VCaP (cell line): ENCODE data around the gene NPDC1.

Experiments
- H3K27ac ChIP-seq: fragments of 450-650 bp; 2 replicates; pipeline ENCODE4 v1.5.1; 2017
- TF ChIP-seq, protein P1 (sequence below): fragments of 450-650 bp; conservative IDR thresholded peaks from 2 replicates; pipeline ENCODE4 v1.5.1; 2017; ENCODE audit warnings: mild to moderate bottlenecking, moderate library complexity

The NPDC1 gene

DNA sequence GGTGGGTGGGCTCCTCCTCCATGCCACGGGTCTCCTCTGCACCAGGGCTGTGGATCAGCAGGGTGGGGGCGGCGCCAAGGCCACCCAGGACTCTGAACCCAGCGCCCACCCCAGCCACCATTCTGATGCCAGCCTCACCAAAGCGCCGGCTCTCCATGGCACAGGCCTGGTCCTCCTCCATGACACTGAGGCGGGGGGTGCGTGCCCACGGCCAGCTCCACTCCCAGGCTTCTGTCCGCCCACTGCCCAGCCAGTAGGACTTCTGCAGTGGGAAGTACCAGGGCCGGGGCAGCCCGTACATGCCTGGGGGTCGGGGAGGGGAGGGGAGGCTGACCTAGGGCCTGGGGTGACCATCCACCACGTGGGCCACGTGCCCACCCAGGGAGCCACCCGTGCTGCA lies 29.5 kb downstream of the NPDC1 start:
- TF ChIP-seq, protein P1, sequence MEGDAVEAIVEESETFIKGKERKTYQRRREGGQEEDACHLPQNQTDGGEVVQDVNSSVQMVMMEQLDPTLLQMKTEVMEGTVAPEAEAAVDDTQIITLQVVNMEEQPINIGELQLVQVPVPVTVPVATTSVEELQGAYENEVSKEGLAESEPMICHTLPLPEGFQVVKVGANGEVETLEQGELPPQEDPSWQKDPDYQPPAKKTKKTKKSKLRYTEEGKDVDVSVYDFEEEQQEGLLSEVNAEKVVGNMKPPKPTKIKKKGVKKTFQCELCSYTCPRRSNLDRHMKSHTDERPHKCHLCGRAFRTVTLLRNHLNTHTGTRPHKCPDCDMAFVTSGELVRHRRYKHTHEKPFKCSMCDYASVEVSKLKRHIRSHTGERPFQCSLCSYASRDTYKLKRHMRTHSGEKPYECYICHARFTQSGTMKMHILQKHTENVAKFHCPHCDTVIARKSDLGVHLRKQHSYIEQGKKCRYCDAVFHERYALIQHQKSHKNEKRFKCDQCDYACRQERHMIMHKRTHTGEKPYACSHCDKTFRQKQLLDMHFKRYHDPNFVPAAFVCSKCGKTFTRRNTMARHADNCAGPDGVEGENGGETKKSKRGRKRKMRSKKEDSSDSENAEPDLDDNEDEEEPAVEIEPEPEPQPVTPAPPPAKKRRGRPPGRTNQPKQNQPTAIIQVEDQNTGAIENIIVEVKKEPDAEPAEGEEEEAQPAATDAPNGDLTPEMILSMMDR = no peak
- no peak overlapping the region for H3K27ac ChIP-seq

DNA sequence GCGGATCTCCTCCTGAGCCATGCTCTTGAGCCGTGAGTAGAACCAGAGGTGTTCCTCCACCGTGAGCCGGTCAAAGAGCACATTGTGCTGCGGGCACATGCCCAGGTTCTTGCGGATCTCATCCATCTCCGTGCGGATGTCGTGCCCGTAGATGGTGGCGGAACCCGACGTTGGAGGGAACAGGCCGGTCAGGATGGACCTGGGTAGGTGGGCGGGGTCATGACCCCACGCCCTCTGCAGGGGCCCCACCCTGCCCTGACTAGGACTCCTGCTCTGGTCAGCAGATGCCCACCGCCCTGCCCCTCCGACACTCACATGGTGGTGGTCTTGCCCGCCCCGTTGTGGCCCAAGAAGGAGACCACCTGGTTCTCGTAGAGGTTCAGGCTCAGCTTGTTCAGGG lies 30.0 kb downstream of the NPDC1 start:
- TF ChIP-seq, protein P1 = no peak
- H3K27ac ChIP-seq = no peak overlapping the region

DNA sequence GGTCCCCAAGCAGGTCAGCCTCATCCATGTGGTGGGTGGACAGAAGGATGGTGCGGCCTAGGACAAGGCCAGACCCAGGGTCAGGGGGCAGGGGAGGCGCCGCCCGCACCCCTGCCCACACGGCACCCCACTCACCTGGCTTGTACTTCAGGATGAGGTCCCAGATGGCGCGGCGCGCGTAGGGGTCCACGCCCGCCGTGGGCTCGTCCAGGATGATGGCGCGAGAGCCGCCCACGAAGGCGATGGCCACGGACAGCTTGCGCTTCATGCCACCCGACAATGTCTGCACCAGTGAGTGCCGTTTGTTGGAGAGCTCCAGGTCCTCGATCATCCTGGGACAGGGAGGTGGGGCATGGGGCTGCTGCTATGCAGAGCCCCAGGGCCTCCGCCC lies 30.4 kb downstream of the NPDC1 start:
- H3K27ac ChIP-seq = no peak overlapping the region
- TF ChIP-seq, protein P1 = no peak

DNA sequence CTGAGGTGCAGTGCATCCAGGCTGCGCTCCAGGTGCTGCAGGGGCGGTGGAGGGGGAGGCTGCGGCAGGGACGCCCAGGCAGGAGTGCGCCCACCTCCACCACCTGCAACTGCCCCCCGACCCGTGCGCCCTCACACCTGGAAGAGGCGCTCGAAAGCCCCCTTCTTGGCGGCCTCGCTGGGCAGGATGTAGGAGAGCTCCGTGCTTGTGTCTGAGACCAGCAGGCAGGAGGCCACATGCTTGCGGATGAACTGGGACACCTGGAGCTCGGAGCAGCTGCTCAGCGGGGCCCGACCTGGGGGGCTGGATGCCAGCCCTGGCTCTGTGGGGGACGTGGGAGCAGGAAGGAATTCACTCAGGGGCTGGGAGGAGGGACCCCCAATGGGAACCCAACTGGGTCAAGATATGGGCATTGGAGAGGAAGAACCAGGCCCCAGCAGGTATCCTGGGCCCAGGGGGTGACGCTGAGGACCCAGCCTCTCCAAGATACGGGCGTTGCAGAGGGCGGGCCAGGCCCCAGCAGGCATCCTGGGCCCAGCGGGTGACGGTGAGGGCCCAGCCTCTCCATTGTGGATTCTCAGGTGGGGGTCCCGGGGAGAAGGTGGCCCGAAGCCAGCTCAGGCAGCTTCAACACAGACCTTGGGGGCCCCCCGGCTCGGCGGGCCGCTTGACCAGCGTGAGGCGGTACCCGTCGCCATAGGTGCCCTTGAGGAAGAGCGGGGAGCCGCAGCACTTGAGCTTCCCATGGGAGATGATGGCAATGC lies 31.0 kb downstream of the NPDC1 start:
- no peak overlapping the region for H3K27ac ChIP-seq
- TF ChIP-seq, protein P1 = no peak

DNA sequence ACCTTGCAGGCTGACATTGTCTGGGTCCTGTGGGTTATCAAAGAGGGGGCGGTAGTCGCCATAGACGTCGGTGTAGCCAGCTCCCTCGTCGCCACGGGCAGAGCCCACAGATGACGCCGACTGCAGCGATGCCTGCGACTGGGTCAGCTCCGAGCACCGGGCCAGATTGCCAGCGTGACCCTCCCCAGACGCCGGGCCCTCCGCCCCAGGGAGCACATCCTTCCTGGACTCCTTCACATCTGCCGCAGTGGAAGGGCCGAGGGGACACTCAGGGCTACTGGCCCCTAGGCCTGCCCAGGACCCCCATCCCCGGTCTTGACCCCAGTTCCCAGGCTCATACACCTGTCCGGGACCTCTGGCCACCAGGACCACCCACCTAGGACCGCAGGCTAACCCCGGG lies 31.8 kb downstream of the NPDC1 start:
- TF ChIP-seq, protein P1 = no peak
- H3K27ac ChIP-seq = no peak overlapping the region

DNA sequence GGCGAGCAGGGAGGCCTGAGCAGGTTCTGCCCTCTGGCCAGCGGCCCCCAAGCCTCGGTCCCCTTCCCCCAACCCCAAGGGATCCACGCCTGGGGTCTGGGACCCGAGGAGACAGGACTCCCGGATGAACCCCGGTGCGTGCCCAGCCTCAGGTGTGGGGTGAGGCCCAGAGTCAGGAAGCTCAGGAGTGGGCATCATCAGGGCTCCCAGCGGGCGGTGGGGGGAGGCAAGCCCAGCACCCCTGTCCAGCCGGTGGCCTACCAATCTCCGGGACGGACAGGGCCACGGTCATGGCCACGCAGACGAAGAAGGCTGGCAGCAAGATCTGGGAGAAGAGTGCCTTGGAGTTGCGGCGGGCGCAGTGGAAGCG lies 32.4 kb downstream of the NPDC1 start:
- TF ChIP-seq, protein P1 = no peak
- no peak overlapping the region for H3K27ac ChIP-seq

DNA sequence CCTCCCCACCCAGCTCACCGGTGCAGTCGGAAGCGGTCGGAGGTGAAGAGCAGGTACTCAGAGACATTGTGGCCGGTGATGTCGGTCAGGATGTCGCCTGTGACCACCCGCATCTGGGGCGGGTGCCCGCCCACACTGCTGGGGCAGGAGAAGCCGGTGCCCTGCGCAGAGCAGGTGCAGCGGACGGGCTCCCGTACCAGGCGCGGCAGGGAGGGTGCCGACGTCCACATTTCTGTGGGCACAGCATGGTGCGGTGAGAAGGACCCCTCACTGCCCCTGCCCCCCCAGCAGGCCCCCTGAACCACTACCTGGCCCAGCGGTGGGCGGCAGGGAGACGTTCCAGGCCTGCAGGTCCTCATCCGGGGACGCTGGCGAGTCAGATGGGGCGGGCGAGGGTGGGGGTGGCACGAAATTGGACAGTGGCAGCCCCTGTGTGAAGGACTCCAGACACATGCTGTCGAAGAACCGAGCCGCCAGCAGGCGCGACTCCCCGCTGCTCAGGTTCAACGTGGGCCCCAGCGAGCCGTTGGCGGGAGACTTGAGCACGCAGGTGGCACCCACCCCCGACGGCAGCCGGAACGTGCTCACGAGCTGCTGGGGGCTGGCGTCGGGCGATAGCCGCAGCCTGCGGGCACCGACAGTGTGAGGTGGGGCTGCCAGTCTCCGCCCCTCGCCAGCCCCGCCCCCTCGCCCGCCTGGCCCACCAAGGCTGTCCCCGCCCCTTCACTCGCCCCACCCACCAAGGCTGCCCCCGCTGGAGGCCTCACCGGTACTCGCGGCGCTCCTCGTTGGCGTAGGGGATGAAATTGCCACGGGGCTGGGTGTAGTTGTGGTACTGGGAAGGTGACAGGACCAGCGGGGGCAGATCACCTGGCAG lies 33.0 kb downstream of the NPDC1 start:
- H3K27ac ChIP-seq = no peak overlapping the region
- TF ChIP-seq, protein P1 = no peak
